ENCODE data around the gene XYLT1. TPM values are rescaled to one million over a fixed set of nuclear protein-coding genes. Genes with fewer than 3 reads are reported as not detected.

The XYLT1 gene
- total RNA-seq, 2 donors from 2014 or later, result 15.0 to 18.3 TPM

DNA sequence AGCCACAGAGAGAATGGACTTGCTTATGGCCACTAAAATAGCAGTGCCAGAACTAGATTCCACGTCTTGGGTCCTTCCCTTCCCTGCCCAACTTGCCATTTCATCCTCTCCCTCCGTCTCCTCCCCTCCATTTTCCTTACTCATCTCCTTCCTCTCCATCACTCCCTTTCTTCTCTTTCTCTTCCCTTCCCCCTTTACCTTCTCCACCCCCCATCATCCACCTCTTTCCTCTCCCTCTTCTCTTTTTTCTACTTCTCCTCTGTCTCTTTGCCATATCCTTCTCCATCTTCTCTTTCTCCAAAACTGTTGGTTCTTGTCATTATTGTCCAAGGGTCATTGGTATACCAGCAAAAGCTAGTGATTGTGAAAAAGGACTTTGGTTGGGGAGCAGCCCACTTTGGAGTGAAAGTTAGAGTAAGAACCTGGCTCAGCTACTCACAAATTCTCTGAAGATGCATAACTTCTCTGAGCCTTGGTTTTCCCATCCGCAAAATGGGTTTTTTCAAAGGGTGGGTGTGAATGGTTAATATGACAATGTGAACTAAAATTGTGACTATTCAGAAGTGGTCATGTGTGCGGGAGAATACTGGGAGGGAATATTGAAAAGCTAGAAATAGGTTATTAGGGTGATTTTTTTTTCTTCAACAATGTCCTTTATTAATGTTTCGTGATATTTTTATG lies 393.8 kb downstream of the XYLT1 start:
- intact Hi-C loops (cut with DNase I), result no loop called here
- no peaks in the 10 kb centered on the region for H3K4me1 ChIP-seq
- TF ChIP-seq, protein P1, sequence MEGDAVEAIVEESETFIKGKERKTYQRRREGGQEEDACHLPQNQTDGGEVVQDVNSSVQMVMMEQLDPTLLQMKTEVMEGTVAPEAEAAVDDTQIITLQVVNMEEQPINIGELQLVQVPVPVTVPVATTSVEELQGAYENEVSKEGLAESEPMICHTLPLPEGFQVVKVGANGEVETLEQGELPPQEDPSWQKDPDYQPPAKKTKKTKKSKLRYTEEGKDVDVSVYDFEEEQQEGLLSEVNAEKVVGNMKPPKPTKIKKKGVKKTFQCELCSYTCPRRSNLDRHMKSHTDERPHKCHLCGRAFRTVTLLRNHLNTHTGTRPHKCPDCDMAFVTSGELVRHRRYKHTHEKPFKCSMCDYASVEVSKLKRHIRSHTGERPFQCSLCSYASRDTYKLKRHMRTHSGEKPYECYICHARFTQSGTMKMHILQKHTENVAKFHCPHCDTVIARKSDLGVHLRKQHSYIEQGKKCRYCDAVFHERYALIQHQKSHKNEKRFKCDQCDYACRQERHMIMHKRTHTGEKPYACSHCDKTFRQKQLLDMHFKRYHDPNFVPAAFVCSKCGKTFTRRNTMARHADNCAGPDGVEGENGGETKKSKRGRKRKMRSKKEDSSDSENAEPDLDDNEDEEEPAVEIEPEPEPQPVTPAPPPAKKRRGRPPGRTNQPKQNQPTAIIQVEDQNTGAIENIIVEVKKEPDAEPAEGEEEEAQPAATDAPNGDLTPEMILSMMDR (IDR thresholded peaks at IDR 0.05), result no peak
- H3K27me3 ChIP-seq, result no peaks in the 10 kb centered on the region
- no peak for DNase-seq
- no peaks in the 10 kb centered on the region for H3K9me3 ChIP-seq
- no peak overlapping the region for H3K27ac ChIP-seq
- no peaks in the 10 kb centered on the region for H3K36me3 ChIP-seq
- no peak overlapping the region for H3K4me3 ChIP-seq
- no peak overlapping the region for H3K9ac ChIP-seq (ENCODE audit: low read depth in 2 of 2, low read length in 2 of 2)

DNA sequence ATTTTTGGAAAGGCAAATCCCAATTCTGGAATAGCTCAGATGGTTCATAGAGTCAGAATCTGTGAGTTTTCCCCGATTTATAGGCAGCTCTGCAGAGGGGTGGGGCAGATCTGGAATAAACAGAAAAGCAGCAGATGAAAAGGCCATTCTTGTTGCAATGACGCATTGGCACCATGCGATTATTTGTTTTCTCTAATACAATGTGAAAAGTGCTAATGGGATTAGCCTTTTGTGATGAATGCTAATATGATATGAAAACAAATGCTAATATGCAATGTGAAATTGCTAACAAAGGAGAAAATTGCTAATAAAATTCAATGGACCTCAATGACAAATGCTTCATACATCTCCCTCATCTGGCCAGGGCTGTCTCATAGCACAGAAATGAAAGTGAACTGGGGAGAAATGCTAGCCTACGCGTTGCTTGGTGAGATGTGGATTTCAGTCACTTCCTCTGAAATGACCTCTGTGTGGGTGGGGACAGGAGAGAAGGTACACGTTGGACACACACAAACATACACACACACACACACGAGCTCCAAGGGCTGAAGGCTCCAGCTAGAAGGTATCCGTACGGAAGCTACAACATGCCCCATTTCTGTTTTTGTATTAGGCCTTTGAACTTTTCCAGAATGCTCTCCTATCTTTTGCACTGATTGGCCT lies 394.5 kb downstream of the XYLT1 start:
- no peaks in the 10 kb centered on the region for H3K4me1 ChIP-seq
- H3K36me3 ChIP-seq, result no peaks in the 10 kb centered on the region
- no peak overlapping the region for H3K9ac ChIP-seq (ENCODE audit: low read depth in 2 of 2, low read length in 2 of 2)
- no peaks in the 10 kb centered on the region for H3K9me3 ChIP-seq
- intact Hi-C loops (cut with DNase I), result no loop called here
- H3K27me3 ChIP-seq, result no peaks in the 10 kb centered on the region
- no peak overlapping the region for H3K4me3 ChIP-seq
- TF ChIP-seq, protein P1 (IDR thresholded peaks at IDR 0.05), result no peak
- H3K27ac ChIP-seq, result no peak overlapping the region
- no peak for DNase-seq

DNA sequence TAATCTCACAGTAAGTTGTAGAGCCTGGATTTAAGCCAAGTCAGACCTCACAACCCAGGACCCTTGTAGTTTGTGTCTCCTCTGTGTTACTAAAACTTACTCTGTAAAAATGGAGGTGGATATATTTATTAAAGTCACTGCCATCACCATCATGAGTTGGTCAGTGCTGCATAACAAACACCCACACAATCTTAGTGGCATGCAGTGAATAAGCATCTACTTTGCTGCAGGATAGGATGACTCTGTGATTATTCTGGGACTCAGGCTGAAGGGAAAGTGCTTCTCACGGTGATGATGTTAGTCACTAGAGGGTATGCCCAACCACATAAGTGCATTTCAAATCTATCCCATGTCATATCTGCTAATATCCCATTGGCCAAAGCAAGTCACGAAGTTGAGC lies 398.7 kb downstream of the XYLT1 start:
- intact Hi-C loops (cut with DNase I), result no loop called here
- TF ChIP-seq, protein P1 (IDR thresholded peaks at IDR 0.05), result no peak
- DNase-seq, result no peak
- no peak overlapping the region for H3K9ac ChIP-seq (ENCODE audit: low read depth in 2 of 2, low read length in 2 of 2)
- no peaks in the 10 kb centered on the region for H3K4me1 ChIP-seq
- H3K9me3 ChIP-seq, result no peaks in the 10 kb centered on the region
- H3K4me3 ChIP-seq, result no peak overlapping the region
- H3K27ac ChIP-seq, result no peak overlapping the region
- H3K36me3 ChIP-seq, result no peaks in the 10 kb centered on the region
- no peaks in the 10 kb centered on the region for H3K27me3 ChIP-seq

DNA sequence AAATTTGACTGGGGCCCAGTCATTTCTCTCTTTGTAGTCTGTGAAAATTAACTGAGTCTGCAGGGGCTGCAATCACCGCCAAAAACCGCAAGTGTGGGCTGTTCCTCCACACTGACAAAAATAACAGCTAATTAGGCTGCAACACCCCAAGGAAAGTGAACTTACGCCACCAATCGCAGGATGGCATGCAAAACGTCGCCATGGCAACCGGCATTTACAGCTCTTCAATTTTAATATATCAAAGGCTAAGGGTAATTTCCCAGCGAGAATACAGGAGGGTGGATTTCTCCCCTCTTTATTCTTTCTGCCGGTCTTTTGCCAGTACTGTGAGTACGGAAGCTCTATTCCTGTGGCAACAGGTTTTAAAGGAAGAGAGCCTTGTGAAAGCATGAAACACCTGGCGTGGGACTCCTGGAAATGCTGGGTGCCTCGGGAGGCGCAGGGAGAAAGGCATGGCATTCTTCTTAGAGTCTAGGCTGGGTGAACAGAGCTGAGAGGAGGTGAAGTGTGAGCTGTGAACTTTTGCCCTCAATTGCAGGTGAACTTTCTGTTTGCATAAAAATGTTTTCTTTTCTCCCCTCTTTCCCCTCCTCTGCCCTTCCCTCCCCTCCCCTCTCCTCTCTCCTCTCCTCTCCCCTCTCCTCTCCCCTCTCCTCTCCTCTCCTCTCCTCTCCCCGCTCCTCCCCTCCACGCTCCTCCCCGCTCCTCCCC lies 399.7 kb downstream of the XYLT1 start:
- Histone ChIP-seq H3K27ac (no peak overlapping the region), H3K27me3 (no peaks in the 10 kb centered on the region), H3K4me1 (no peaks in the 10 kb centered on the region), H3K9me3 (no peaks in the 10 kb centered on the region), H3K36me3 (no peaks in the 10 kb centered on the region), H3K9ac (ENCODE audit: low read depth in 2 of 2, low read length in 2 of 2) (no peak overlapping the region), H3K4me3 (peak overlapping the region; percentile 7)
- intact Hi-C loops (cut with DNase I), result no loop called here
- TF ChIP-seq, protein P1 (IDR thresholded peaks at IDR 0.05), result no peak
- DNase-seq, result peak; percentile 66

DNA sequence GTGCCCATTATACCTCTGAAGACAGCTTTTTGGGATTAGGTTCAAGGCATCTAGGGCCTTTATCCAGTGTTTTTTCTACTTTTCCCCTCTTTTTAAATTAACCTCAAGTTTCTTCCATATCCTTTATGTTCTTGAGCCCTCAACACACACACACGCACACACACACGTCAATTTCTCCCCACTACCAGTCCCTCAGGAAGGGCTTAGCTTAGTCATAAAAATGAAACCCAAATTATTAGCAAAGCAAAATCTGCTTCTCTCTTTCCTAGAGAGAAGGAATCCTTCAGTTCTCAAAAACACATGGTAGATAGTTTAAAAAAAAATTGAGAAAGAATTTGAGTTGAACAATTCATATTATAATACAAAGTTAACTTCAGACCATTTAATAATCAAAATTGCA lies 401.1 kb downstream of the XYLT1 start:
- Histone ChIP-seq H3K27me3 (no peaks in the 10 kb centered on the region), H3K27ac (no peak overlapping the region), H3K9me3 (no peaks in the 10 kb centered on the region), H3K9ac (ENCODE audit: low read depth in 2 of 2, low read length in 2 of 2) (no peak overlapping the region), H3K4me3 (no peak overlapping the region), H3K36me3 (no peaks in the 10 kb centered on the region), H3K4me1 (no peaks in the 10 kb centered on the region)
- TF ChIP-seq, protein P1 (IDR thresholded peaks at IDR 0.05), result no peak
- no peak for DNase-seq
- intact Hi-C loops (cut with DNase I), result no loop called here
